HCT116 (cell line): ENCODE measurements around the gene TAF11L12. TPM values are rescaled to one million over a fixed set of nuclear protein-coding genes. Genes with fewer than 3 reads are reported as not detected.
"Not testable (repeated sequence)": the region's sequence is repeated elsewhere in the genome, so short reads cannot be mapped to it uniquely, and the experiment has no call there.

Experiments used
- ATAC-seq: fragments of 200-7000 bp; cut with Tn5 transposase; 2 replicates; pipeline ENCODE4 v1.9.1; 2020; ENCODE audit warnings: mild to moderate bottlenecking, moderate library complexity
- BruUV-seq: library from RNA; stranded (reverse); fragments of 400-500 nt; replicated peaks from 2 replicates; lab custom pipeline; 2021; lab: Mats Ljungman, UMichigan
- CTCF ChIA-PET: fragments of 300-600 bp; sonication (Branson Sonifier 250); formaldehyde crosslinking; loops from one replicate; lab custom pipeline; 2021; ENCODE audit warnings: antibody characterized with exemption; lab: Charles Lee
- POLR2A ChIA-PET: fragments of 300-600, 350-600 bp; sonication (Branson Sonifier 250); formaldehyde crosslinking; loops from one replicate; lab custom pipeline; 2021; ENCODE audit warnings: antibody characterized with exemption; lab: Charles Lee
- RAD21 ChIA-PET, 2 experiments: fragments of 300-600 bp; sonication (Branson Sonifier 250); formaldehyde crosslinking; loops; one replicate each; lab custom pipeline; 2023; ENCODE audit warnings: low total read pairs in 2 of 2; ENCODE audit not compliant: uncharacterized antibody in 2 of 2, unreplicated experiment in 2 of 2, low non-redundant PET in 1 of 2; lab: Charles Lee
- DNase-seq: peaks from one replicate; pipeline ENCODE4 v3.0.0-alpha.2; 2010; ENCODE audit warnings: low read depth, low spot score
- H2AFZ ChIP-seq: fragments of 200-600 bp; shearing (Covaris generic), sonication (generic); 2 replicates; pipeline ENCODE4 v1.6.1; 2017; ENCODE audit warnings: low read depth, mixed run types, mixed read lengths, antibody characterized with exemption, low read length; ENCODE audit not compliant: poor library complexity, severe bottlenecking
- H3K27ac ChIP-seq: 2 replicates; pipeline ENCODE4 v1.5.1; 2012; ENCODE audit warnings: low read depth, low read length
- H3K27me3 ChIP-seq: fragments of 200-600 bp; sonication (generic); 2 replicates; pipeline ENCODE4 v1.6.1; 2016; ENCODE audit warnings: mixed run types, low read length, mixed read lengths; ENCODE audit not compliant: insufficient read depth
- H3K36me3 ChIP-seq, 2 experiments: fragments of 200-500 bp in 1 of 2; fragments of 200-600 bp in 1 of 2; sonication (Bioruptor generic) in 1 of 2; sonication (generic) in 1 of 2; 2 replicates each; pipeline versions ENCODE4 v1.5.1 to v1.6.1; 2014 to 2016; ENCODE audit warnings: low read length in 2 of 2, inconsistent platforms in 1 of 2, mixed read lengths in 1 of 2, mixed run types in 1 of 2; ENCODE audit not compliant: insufficient read depth in 2 of 2, control insufficient read depth in 1 of 2
- H3K4me1 ChIP-seq, 2 experiments: fragments of 200-600 bp in 1 of 2; sonication (generic) in 1 of 2; 2 replicates each; pipeline versions ENCODE4 v1.5.1 to v1.6.1; 2012 to 2017; ENCODE audit warnings: low read length in 2 of 2, inconsistent platforms in 1 of 2, mild to moderate bottlenecking in 1 of 2, mixed read lengths in 1 of 2, mixed run types in 1 of 2, moderate library complexity in 1 of 2; ENCODE audit not compliant: insufficient read depth in 2 of 2, control insufficient read depth in 1 of 2
- H3K4me2 ChIP-seq: fragments of 200-600 bp; sonication (generic); 2 replicates; pipeline ENCODE4 v1.6.1; 2017; ENCODE audit warnings: mixed run types, low read length, mixed read lengths
- H3K4me3 ChIP-seq, 2 experiments: fragments of 200-600 bp in 1 of 2; sonication (generic) in 1 of 2; replicated peaks in 1 of 2; 2 replicates each; pipeline ENCODE4 v1.5.1; 2011 to 2016; ENCODE audit warnings: low read length in 2 of 2, control low read depth in 1 of 2, low read depth in 1 of 2, mild to moderate bottlenecking in 1 of 2, mixed read lengths in 1 of 2, mixed run types in 1 of 2
- H3K79me2 ChIP-seq: fragments of 200-600 bp; sonication (generic); 2 replicates; pipeline ENCODE4 v1.6.1; 2017; ENCODE audit warnings: mild to moderate bottlenecking, mixed run types, low read length, moderate library complexity, mixed read lengths; ENCODE audit not compliant: insufficient read depth
- H3K9ac ChIP-seq: fragments of 200-600 bp; sonication (generic); 2 replicates; pipeline ENCODE4 v1.6.1; 2016; ENCODE audit warnings: low read length, mixed read lengths
- H3K9me2 ChIP-seq: fragments of 200-600 bp; sonication (generic), shearing (Covaris generic); 2 replicates; pipeline ENCODE4 v1.6.1; 2017; ENCODE audit warnings: mixed run types, mild to moderate bottlenecking, moderate library complexity; ENCODE audit not compliant: insufficient read depth
- H3K9me3 ChIP-seq, 2 experiments: fragments of 200-500 bp in 1 of 2; fragments of 200-600 bp in 1 of 2; sonication (Bioruptor generic) in 1 of 2; sonication (generic) in 1 of 2; 2 replicates each; pipeline ENCODE4 v1.6.1; 2014 to 2017; ENCODE audit warnings: low read length in 2 of 2, mixed read lengths in 2 of 2, inconsistent platforms in 1 of 2, low read depth in 1 of 2, mild to moderate bottlenecking in 1 of 2, mixed run types in 1 of 2, moderate library complexity in 1 of 2; ENCODE audit not compliant: control insufficient read depth in 1 of 2, insufficient read depth in 1 of 2
- H4K20me1 ChIP-seq: fragments of 200-600 bp; sonication (generic), shearing (Covaris generic); 2 replicates; pipeline ENCODE4 v1.6.1; 2017; ENCODE audit warnings: mixed run types, mild to moderate bottlenecking, moderate library complexity; ENCODE audit not compliant: insufficient read depth
- ATF3 ChIP-seq: IDR thresholded peaks from 2 replicates; pipeline ENCODE4 v1.6.1; 2012
- CBX3 ChIP-seq: IDR thresholded peaks from 2 replicates; pipeline ENCODE4 v1.6.1; 2012; ENCODE audit warnings: low read depth
- CEBPB ChIP-seq: IDR thresholded peaks from 2 replicates; pipeline ENCODE4 v1.6.1; 2012; ENCODE audit warnings: low read depth
- EGR1 ChIP-seq: IDR thresholded peaks from 2 replicates; pipeline ENCODE4 v1.6.1; 2012; ENCODE audit warnings: low read depth
- FOSL1 ChIP-seq: IDR thresholded peaks from 2 replicates; pipeline ENCODE4 v1.6.1; 2012; ENCODE audit warnings: low read depth
- MAX ChIP-seq: IDR thresholded peaks from 2 replicates; pipeline ENCODE4 v1.6.1; 2012
- POLR2A ChIP-seq: IDR thresholded peaks from 2 replicates; pipeline ENCODE4 v1.7.0; 2011; ENCODE audit warnings: borderline replicate concordance; ENCODE audit not compliant: insufficient read depth, insufficient read length; ENCODE audit errors: extremely low read depth
- POLR2AphosphoS5 ChIP-seq: IDR thresholded peaks from 2 replicates; pipeline ENCODE4 v1.6.1; 2011; ENCODE audit warnings: mild to moderate bottlenecking, low read depth, low read length, moderate library complexity
- SIN3A ChIP-seq: IDR thresholded peaks from 2 replicates; pipeline ENCODE4 v1.6.1; 2012; ENCODE audit warnings: low read depth
- TCF7L2 ChIP-seq: IDR thresholded peaks from 2 replicates; pipeline ENCODE4 v1.7.0; 2011; ENCODE audit warnings: borderline replicate concordance, inconsistent platforms; ENCODE audit not compliant: insufficient read depth, insufficient read length; ENCODE audit errors: extremely low read depth
- YY1 ChIP-seq: IDR thresholded peaks from 2 replicates; pipeline ENCODE4 v1.6.1; 2011; ENCODE audit warnings: low read length, low read depth, moderate library complexity, mild to moderate bottlenecking; ENCODE audit not compliant: insufficient replicate concordance; ENCODE audit errors: extremely low read depth
- intact Hi-C: fragments of 100-400 bp; cut with micrococcal nuclease; formaldehyde crosslinking; loops from 2 replicates; pipeline ENCODE4 v1.10.0; 2022
- total RNA-seq: library from RNA; stranded (reverse); gene quantifications from one replicate; pipeline ENCODE4 v1.2.1, GENCODE V29; 2021; ENCODE audit not compliant: unreplicated experiment
- TF ChIP-seq, protein P1 (sequence below): IDR thresholded peaks from 2 replicates; pipeline ENCODE4 v1.6.1; 2011; ENCODE audit warnings: mild to moderate bottlenecking, low read length, moderate library complexity; ENCODE audit not compliant: insufficient replicate concordance; ENCODE audit errors: extremely low read depth

The TAF11L12 gene
- total RNA-seq, 1 experiment from 2014 or later, result not detected

DNA sequence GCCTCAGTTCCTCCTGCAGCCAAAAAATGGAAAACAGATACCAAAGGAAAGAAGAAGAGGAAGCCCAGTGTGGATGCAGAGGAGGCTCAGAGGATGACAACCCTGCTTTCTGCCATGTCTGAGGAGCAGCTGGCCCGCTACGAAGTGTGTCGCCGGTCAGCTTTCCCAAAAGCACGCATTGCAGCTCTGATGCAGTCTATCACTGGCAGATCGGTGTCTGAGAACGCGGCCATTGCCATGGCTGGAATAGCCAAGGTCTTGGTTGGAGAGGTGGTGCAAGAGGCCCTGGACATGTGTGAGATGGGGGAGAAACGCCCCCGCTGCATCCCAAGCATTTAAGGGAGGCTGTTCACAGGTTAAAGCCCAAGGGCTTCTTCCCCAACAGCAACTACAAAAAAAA, 39.0 kb downstream of the TAF11L12 start:
- POLR2A ChIA-PET, ATAC-seq, CTCF ChIA-PET: not testable (repeated sequence)

GRCh38 chr5:17655201-17655759, 45.1 kb downstream of the TAF11L12 start:
- CTCF ChIA-PET, H3K27me3 ChIP-seq, POLR2A ChIA-PET, H3K36me3 ChIP-seq, H4K20me1 ChIP-seq, H3K9ac ChIP-seq, H3K9me3 ChIP-seq, intact Hi-C loops, H3K79me2 ChIP-seq, H3K4me1 ChIP-seq, H3K4me3 ChIP-seq, ATAC-seq, H3K27ac ChIP-seq, H3K4me2 ChIP-seq, H3K9me2 ChIP-seq, H2AFZ ChIP-seq, DNase-seq, RAD21 ChIA-PET, BruUV-seq: not testable (repeated sequence)

More for the DNA sequence above, 39.0 kb downstream of the TAF11L12 start:
- H3K36me3 ChIP-seq, H3K27me3 ChIP-seq, RAD21 ChIA-PET, BruUV-seq, H3K4me2 ChIP-seq, intact Hi-C loops, DNase-seq, H3K4me3 ChIP-seq, H3K79me2 ChIP-seq, H3K4me1 ChIP-seq, H2AFZ ChIP-seq, H3K9me2 ChIP-seq, H4K20me1 ChIP-seq, H3K9ac ChIP-seq, H3K27ac ChIP-seq: not testable (repeated sequence)
- H3K9me3 ChIP-seq, result peaks cover 0 to 14% of the 10 kb centered on the region in 2 experiments; a peak in 2 of 4 replicates

GRCh38 chr5:17655921-17656320, 45.7 kb downstream of the TAF11L12 start:
- no peak overlapping the region for H2AFZ ChIP-seq
- ATAC-seq, result no peak
- no peak overlapping the region for H3K27ac ChIP-seq
- no TSS peak for BruUV-seq
- H3K9me3 ChIP-seq, result peaks cover 0 to 9% of the 10 kb centered on the region in 2 experiments; a peak in 1 of 4 replicates
- H3K27me3 ChIP-seq, result no peaks in the 10 kb centered on the region
- POLR2A ChIA-PET, result no interaction called here
- no peaks in the 10 kb centered on the region for H3K4me1 ChIP-seq
- CTCF ChIA-PET, result no interaction called here
- H3K9ac ChIP-seq, result no peak overlapping the region
- no peaks in the 10 kb centered on the region for H4K20me1 ChIP-seq
- intact Hi-C loops, result no loop called here
- no peaks in the 10 kb centered on the region for H3K79me2 ChIP-seq
- RAD21 ChIA-PET, result no interaction called here
- no peak for DNase-seq
- H3K9me2 ChIP-seq, result no peaks in the 10 kb centered on the region
- H3K4me2 ChIP-seq, result no peak overlapping the region
- no peak overlapping the region for H3K4me3 ChIP-seq
- H3K36me3 ChIP-seq, result no peaks in the 10 kb centered on the region
- TF ChIP-seq CBX3 (no peak), TCF7L2 (no peak), POLR2AphosphoS5 (no peak), YY1 (no peak), FOSL1 (no peak), EGR1 (no peak), MAX (no peak), CEBPB (no peak), ATF3 (no peak), POLR2A (no peak), SIN3A (no peak)
- TF ChIP-seq, protein P1, sequence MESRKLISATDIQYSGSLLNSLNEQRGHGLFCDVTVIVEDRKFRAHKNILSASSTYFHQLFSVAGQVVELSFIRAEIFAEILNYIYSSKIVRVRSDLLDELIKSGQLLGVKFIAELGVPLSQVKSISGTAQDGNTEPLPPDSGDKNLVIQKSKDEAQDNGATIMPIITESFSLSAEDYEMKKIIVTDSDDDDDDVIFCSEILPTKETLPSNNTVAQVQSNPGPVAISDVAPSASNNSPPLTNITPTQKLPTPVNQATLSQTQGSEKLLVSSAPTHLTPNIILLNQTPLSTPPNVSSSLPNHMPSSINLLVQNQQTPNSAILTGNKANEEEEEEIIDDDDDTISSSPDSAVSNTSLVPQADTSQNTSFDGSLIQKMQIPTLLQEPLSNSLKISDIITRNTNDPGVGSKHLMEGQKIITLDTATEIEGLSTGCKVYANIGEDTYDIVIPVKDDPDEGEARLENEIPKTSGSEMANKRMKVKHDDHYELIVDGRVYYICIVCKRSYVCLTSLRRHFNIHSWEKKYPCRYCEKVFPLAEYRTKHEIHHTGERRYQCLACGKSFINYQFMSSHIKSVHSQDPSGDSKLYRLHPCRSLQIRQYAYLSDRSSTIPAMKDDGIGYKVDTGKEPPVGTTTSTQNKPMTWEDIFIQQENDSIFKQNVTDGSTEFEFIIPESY, result no peak
